Left lung (tissue), 10 donors: ENCODE results near the gene GPR107. TPM values are rescaled to one million over a fixed set of nuclear protein-coding genes. Genes with fewer than 3 reads are reported as not detected.

Experiments
- ATAC-seq: fragments of 200-7000 bp; cut with Tn5 transposase; one replicate; pipeline ENCODE4 v1.9.1; 2020; ENCODE audit warnings: moderate library complexity
- DNase-seq, 4 donors: peaks; one replicate each; pipeline ENCODE4 v3.0.0-alpha.2; 2013 to 2020
- H3K27ac ChIP-seq, 2 donors: fragments of 200-600 bp; sonication (generic) in 1 of 2; one replicate each; pipeline versions ENCODE4 v1.5.0 to v1.8.0; 2020 to 2021
- H3K27me3 ChIP-seq, 2 donors: fragments of 200-600 bp; sonication (generic) in 1 of 2; one replicate each; pipeline versions ENCODE4 v1.5.0 to v1.8.0; 2020 to 2021
- H3K36me3 ChIP-seq, 2 donors: fragments of 200-600 bp; sonication (generic) in 1 of 2; one replicate each; pipeline versions ENCODE4 v1.5.0 to v1.8.0; 2020 to 2021
- H3K4me1 ChIP-seq, 2 donors: fragments of 200-600 bp; one replicate each; pipeline ENCODE4 v1.8.0; 2021
- H3K4me3 ChIP-seq, 2 donors: fragments of 200-600 bp; sonication (generic) in 1 of 2; one replicate each; pipeline versions ENCODE4 v1.5.0 to v1.8.0; 2020 to 2021; ENCODE audit warnings: mild to moderate bottlenecking in 1 of 2
- H3K9me3 ChIP-seq, 2 donors: fragments of 200-600 bp; sonication (generic) in 1 of 2; one replicate each; pipeline versions ENCODE4 v1.5.0 to v1.8.0; 2020 to 2021
- intact Hi-C, 2 donors: fragments of 100-400 bp; cut with DNase I; formaldehyde crosslinking; loops; one replicate each; pipeline versions ENCODE4 v1.11.2 to v1.14.2; 2022
- polyA plus RNA-seq, 6 donors: library from polyadenylated mRNA; unstranded; fragments of 120-200 nt; gene quantifications; one replicate each; pipeline ENCODE4 v1.2.1, GENCODE V29; 2013; ENCODE audit not compliant: insufficient read length in 6 of 6
- total RNA-seq, 2 donors: library from RNA; stranded (reverse); fragmentation: NEBNext Ultra II Directional; extraction: Animal tissue kit (Norgen Biotek cat#: 25700); gene quantifications; one replicate each; pipeline ENCODE4 v1.2.1, GENCODE V29; 2021
- TF ChIP-seq, protein P1 (sequence below), 2 donors: fragments of 200-600 bp; sonication (generic) in 1 of 2; IDR thresholded peaks; one replicate each; pipeline versions ENCODE4 v1.5.0 to v1.8.0; 2021; ENCODE audit warnings: antibody characterized with exemption in 2 of 2
- donor health status: DM: no; HTN: yes; CAD: no.
- donor health status: DM: no; HTN: no; CAD: no.

The GPR107 gene
- total and polyA plus RNA-seq, 8 donors, result 43.0 to 52.4 (median 47.6) TPM

GRCh38 chr9:130111786-130112537, 58.3 kb downstream of the GPR107 start:
- intact Hi-C loops, result no loop called here
- Histone ChIP-seq H3K36me3 (peaks cover 0 to 78% of the 10 kb centered on the region in 2 donors), H3K4me3 (no peak overlapping the region), H3K9me3 (no peaks in the 10 kb centered on the region), H3K27me3 (no peaks in the 10 kb centered on the region), H3K4me1 (no peaks in the 10 kb centered on the region), H3K27ac (no peak overlapping the region)
- TF ChIP-seq, protein P1, sequence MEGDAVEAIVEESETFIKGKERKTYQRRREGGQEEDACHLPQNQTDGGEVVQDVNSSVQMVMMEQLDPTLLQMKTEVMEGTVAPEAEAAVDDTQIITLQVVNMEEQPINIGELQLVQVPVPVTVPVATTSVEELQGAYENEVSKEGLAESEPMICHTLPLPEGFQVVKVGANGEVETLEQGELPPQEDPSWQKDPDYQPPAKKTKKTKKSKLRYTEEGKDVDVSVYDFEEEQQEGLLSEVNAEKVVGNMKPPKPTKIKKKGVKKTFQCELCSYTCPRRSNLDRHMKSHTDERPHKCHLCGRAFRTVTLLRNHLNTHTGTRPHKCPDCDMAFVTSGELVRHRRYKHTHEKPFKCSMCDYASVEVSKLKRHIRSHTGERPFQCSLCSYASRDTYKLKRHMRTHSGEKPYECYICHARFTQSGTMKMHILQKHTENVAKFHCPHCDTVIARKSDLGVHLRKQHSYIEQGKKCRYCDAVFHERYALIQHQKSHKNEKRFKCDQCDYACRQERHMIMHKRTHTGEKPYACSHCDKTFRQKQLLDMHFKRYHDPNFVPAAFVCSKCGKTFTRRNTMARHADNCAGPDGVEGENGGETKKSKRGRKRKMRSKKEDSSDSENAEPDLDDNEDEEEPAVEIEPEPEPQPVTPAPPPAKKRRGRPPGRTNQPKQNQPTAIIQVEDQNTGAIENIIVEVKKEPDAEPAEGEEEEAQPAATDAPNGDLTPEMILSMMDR (IDR thresholded peaks at IDR 0.05), result no peak
- DNase-seq, result no peak
- no peak for ATAC-seq

GRCh38 chr9:130112538-130113151, 58.9 kb downstream of the GPR107 start:
- H3K27ac ChIP-seq, result no peak overlapping the region

GRCh38 chr9:130114741-130115140, 61.0 kb downstream of the GPR107 start:
- DNase-seq, result no peak
- Histone ChIP-seq H3K4me1 (no peaks in the 10 kb centered on the region), H3K27ac (no peak overlapping the region), H3K9me3 (no peaks in the 10 kb centered on the region), H3K27me3 (no peaks in the 10 kb centered on the region), H3K36me3 (peaks cover 0 to 78% of the 10 kb centered on the region in 2 donors), H3K4me3 (no peak overlapping the region)
- intact Hi-C loops, result no loop called here
- TF ChIP-seq, protein P1 (IDR thresholded peaks at IDR 0.05), result no peak
- ATAC-seq, result no peak

More at GRCh38 chr9:130112538-130113151, 58.9 kb downstream of the GPR107 start:
- Histone ChIP-seq H3K4me3 (no peak overlapping the region), H3K36me3 (peaks cover 0 to 80% of the 10 kb centered on the region in 2 donors), H3K27me3 (no peaks in the 10 kb centered on the region), H3K4me1 (no peaks in the 10 kb centered on the region), H3K9me3 (no peaks in the 10 kb centered on the region)
- ATAC-seq (peak; percentile 24), DNase-seq (no peak)
- TF ChIP-seq, protein P1 (IDR thresholded peaks at IDR 0.05), result no peak
- intact Hi-C loops, result no loop called here

DNA sequence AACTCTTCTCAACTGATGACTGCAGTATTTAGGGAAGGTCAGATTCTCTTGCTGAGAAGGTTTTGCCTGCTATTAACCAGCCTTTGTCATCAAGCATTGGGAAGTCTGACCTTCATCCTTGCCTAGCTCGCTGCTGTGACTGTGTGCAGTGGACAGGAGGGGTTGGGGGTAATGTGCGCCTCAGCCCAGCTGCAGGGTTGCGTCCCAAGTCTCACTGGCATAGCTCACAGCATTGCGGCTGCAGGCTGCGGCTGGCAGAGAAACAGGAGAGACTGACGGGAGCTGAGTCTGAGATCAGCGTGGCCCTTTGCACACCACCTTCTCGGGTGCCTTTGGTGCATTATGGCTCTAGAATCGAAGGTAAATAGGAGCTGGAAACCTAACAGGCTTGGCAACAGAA, 62.6 kb downstream of the GPR107 start:
- Histone ChIP-seq H3K27me3 (no peaks in the 10 kb centered on the region), H3K36me3 (peaks cover 0 to 79% of the 10 kb centered on the region in 2 donors), H3K9me3 (no peaks in the 10 kb centered on the region), H3K4me3 (no peak overlapping the region), H3K27ac (no peak overlapping the region), H3K4me1 (no peaks in the 10 kb centered on the region)
- DNase-seq (no peak), ATAC-seq (no peak)
- intact Hi-C loops, result no loop called here
- TF ChIP-seq, protein P1 (IDR thresholded peaks at IDR 0.05), result no peak

DNA sequence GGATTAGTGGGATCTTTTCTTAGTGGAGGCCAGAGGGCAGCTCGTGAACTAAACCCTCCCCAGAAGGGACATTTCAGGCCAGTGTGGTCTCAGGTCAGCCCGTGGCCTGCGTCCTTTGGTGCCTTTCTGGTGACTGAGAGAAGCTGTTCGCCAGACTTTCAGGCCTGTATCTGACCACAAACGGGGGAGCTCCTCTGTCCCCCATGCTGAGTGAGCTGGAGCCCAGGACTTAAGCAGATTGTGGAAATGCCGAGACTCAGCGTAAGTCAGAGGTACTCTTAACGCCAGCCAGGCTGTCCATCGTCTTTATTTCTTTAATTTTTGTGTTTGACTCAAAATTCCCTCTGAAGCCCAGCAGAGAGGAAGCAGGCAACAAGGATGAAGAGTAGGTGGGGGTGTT, 63.7 kb downstream of the GPR107 start:
- H3K36me3 ChIP-seq, result peaks cover 0 to 76% of the 10 kb centered on the region in 2 donors

More for the DNA sequence above, 63.7 kb downstream of the GPR107 start:
- Histone ChIP-seq H3K27ac (no peak overlapping the region), H3K4me1 (no peaks in the 10 kb centered on the region), H3K27me3 (no peaks in the 10 kb centered on the region), H3K4me3 (no peak overlapping the region), H3K9me3 (no peaks in the 10 kb centered on the region)
- ATAC-seq (no peak), DNase-seq (no peak)
- intact Hi-C loops, result no loop called here
- TF ChIP-seq, protein P1 (IDR thresholded peaks at IDR 0.05), result no peak
